Suprapubic skin (tissue), 3 donors: ENCODE results near the gene LRRC28.

Experiments used
- CTCF ChIP-seq, 2 donors: fragments of 200-600 bp in 1 of 2; fragments of 450-650 bp in 1 of 2; sonication (generic) in 1 of 2; IDR thresholded peaks; one replicate each; pipeline ENCODE4 v1.5.1; 2016 to 2019; ENCODE audit warnings: antibody characterized with exemption in 2 of 2, mild to moderate bottlenecking in 1 of 2, moderate library complexity in 1 of 2
- EP300 ChIP-seq: sonication (generic); formaldehyde crosslinking; IDR thresholded peaks from one replicate; pipeline ENCODE4 v1.6.1; 2017; ENCODE audit warnings: antibody characterized with exemption
- POLR2A ChIP-seq, 2 donors: fragments of 450-650 bp; IDR thresholded peaks; one replicate each; pipeline ENCODE4 v1.6.1; 2017; ENCODE audit warnings: antibody characterized with exemption in 2 of 2, mild to moderate bottlenecking in 2 of 2, moderate library complexity in 2 of 2

- TF ChIP-seq CTCF (IDR thresholded peaks at IDR 0.05) (no peak), POLR2A (IDR thresholded peaks at IDR 0.05) (no peak), EP300 (no peak)
Measured at GRCh38 chr15:99248000-99248715, 3.1 kb upstream of the LRRC28 start.
